Inflammatory macrophage treated with lipopolysaccharide for 4 hours (primary cell): ENCODE measurements around the gene PCP2.

ENCODE experiments used
- DNase-seq: peaks from one replicate; pipeline ENCODE4 v3.0.0-alpha.2; 2020

PCP2 gene

DNA sequence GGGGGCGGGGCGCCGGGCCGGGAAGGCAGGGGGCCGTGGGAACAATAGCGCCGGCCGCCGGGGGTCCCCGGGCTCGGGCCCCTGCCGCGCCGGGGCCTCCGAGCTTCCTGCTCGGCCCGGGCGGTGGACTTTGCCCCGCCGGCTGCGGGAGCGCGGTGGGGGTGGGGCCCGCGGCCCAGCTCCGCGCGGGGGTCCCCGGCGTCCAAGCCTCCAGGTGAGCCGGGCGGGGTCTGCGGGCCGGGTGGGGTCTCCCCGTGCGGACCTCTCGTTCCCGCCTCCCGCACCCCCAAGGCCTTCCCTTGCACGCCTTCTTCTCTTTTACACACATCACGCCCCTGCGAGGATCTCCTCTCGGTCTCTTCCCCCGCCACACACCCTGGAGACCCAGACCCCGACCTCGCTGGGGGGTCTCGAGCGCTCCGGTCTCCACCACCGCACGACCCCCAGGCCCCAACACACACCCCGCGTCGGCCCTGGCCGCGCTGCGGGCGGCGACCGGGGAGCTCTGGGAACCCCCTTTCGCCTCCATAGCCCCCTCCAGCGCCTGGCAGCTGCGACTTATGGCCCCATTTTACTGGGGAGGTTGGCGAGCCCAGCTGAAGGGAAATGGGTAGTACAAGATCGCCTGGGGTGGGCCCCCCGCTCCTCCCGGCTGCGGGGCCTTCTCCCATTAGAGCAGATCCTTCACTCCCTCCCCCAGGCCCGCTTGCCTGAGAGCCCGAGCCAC is 37.1 kb downstream of the PCP2 start:
- DNase-seq: no peak

DNA sequence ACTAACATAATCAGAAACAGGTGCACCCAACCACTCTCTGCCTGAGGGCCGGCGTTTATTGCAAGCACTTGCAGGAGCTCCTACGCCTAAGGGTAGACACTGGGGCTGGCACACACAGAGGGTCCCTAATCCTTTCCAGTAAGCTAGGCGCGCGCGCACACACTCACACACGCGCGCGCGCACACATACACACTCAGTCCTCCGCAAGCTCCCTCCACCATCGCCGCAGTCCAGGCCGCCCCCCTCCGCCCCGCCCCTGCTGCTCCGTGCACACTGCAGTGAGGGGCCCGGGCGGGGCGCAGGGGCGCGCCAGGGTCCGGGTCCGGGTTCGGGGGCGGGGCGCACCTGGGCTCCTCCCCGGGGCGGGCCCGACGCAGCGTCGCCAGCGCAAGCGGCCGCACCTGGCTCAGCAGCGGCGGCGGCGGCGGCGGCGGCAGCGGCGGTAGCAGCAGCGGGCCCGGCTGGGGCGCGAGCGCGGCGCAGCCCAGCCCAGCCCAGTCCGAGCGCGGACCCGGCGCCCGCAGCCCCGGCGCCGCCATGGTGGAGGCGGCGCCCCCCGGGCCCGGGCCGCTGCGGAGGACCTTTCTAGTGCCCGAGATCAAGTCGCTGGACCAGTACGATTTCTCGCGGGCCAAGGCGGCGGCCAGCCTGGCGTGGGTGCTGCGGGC is 37.9 kb downstream of the PCP2 start, which contains the start of gene CAMSAP3:
Gene CAMSAP3 (plus strand): TSS at position 398 of the 668 bp plus-strand sequence. CDS start 140 bp downstream, at position 538.
- no peak for DNase-seq

DNA sequence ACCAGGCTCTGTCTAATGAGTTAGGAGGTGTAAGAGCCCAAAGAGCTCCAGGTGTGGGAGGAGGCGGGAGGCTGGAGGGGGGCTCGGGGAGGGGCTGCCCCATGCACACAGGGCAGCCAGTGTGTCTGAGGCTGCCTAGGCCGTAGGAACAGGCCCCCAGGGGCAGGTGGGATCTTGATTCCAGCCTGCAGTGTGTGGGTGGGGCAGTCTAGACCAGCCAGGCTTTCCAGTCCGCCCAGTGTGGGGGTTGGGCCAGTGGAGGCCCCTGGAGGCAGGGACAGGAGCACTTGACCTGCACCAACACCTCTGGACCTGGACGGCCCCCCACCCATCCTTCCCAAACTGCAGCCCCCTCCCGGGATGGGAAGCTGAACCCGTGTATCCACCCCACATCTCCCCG is 43.3 kb downstream of the PCP2 start:
- DNase-seq: no peak

DNA sequence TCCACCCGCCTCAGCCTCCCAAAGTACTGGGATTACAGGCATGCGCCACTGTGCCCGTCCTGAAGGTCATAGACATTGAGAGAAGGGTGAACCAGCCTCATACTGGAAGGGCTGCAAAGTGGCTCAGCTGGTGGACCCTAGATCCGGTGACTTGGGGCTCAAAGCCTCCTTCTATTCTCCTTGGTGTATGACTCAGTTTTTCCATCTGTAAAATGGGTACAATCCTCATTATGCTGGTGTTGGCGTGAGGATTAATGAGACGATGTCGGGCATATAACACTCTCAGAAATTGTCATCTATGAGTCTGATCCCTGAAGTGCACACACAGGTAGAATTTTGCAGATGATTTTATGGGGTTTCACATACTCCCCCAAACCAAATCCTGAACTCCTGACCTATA is 43.7 kb downstream of the PCP2 start:
- no peak for DNase-seq

DNA sequence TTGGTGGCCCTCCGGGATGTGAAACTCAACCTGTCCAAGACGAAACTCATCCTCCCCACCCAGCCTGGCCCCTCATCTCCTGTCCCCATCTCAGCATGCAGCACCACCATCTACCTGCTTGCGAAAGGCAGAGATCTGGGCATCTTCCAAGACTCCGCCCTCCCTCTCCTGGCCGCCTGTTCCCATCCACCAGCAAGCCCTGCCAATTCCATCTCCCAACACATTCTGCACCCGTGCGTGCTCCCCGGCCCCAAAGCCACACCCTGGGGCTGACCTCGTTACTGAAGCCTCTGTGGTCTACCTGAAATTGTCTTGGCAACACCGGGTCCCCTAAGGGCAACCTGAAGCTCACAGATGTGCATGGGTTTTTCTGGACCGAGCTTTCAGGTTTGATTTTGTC is 51.1 kb downstream of the PCP2 start:
- no peak for DNase-seq
